B cell (primary cell): ENCODE results near the gene TRMT10A. TPM values are rescaled to one million over a fixed set of nuclear protein-coding genes. Genes with fewer than 3 reads are reported as not detected.

Experiments
- ATAC-seq: fragments of 200-7000 bp; cut with Tn5 transposase; one replicate; pipeline ENCODE4 v1.10.0; 2021; ENCODE audit warnings: low read depth, mild to moderate bottlenecking, moderate number of reproducible peaks, moderate library complexity
- CTCF ChIA-PET: fragments of 350-600 bp; sonication (Branson Sonifier 250); formaldehyde crosslinking; loops from one replicate; lab custom pipeline; 2021; ENCODE audit warnings: antibody characterized with exemption, inconsistent platforms; lab: Charles Lee
- POLR2A ChIA-PET: fragments of 350-600 bp; sonication (Branson Sonifier 250); formaldehyde crosslinking; loops from one replicate; lab custom pipeline; 2021; ENCODE audit warnings: antibody characterized with exemption; lab: Charles Lee
- DNase-seq: peaks from one replicate; pipeline ENCODE4 v3.0.0; 2013
- H2AFZ ChIP-seq: 2 replicates; pipeline ENCODE4 v1.6.1; 2012; ENCODE audit warnings: mild to moderate bottlenecking, low read depth, low read length; ENCODE audit not compliant: insufficient read depth, poor library complexity, severe bottlenecking
- H3K27ac ChIP-seq, 2 donors: 1 replicate in 1 of 2; 2 replicates in 1 of 2; pipeline ENCODE4 v1.5.1; 2012 to 2013; ENCODE audit warnings: low read length in 2 of 2, mild to moderate bottlenecking in 2 of 2, moderate library complexity in 1 of 2
- H3K27me3 ChIP-seq, 4 experiments: fragments of 200-600 bp in 1 of 4; sonication (generic) in 1 of 4; replicated peaks in 1 of 4; 1 replicate in 2 of 4; 2 replicates in 2 of 4; pipeline versions ENCODE4 v1.6.1 to v1.7.0; 2013 to 2016; ENCODE audit warnings: low read length in 3 of 4, mild to moderate bottlenecking in 2 of 4, mixed read lengths in 1 of 4, moderate library complexity in 1 of 4; ENCODE audit not compliant: insufficient read depth in 4 of 4, control insufficient read depth in 3 of 4; ENCODE audit errors: control extremely low read depth in 1 of 4
- H3K36me3 ChIP-seq, 2 experiments: replicated peaks in 1 of 2; 1 replicate in 1 of 2; 2 replicates in 1 of 2; pipeline versions ENCODE4 v1.6.1 to v1.7.1; 2013; ENCODE audit warnings: low read length in 1 of 2; ENCODE audit not compliant: insufficient read depth in 2 of 2, control insufficient read depth in 1 of 2; ENCODE audit errors: control extremely low read depth in 1 of 2, extremely low read depth in 1 of 2
- H3K4me1 ChIP-seq, 2 donors: fragments of 200-600 bp in 1 of 2; sonication (generic) in 1 of 2; 1 replicate in 1 of 2; 2 replicates in 1 of 2; pipeline versions ENCODE4 v1.5.1 to v1.6.1; 2013 to 2017; ENCODE audit warnings: low read length in 2 of 2; ENCODE audit not compliant: control insufficient read depth in 2 of 2, insufficient read depth in 2 of 2
- H3K4me2 ChIP-seq: replicated peaks from 2 replicates; pipeline ENCODE3; 2012; ENCODE audit warnings: mild to moderate bottlenecking, low read depth, low read length; ENCODE audit not compliant: poor library complexity, severe bottlenecking
- H3K4me3 ChIP-seq, 5 experiments: fragments of 200-600 bp in 1 of 5; sonication (generic) in 1 of 5; 1 replicate in 3 of 5; 2 replicates in 2 of 5; pipeline versions ENCODE4 v1.5.1 to v1.7.0; 2011 to 2016; ENCODE audit warnings: low read length in 4 of 5, mild to moderate bottlenecking in 4 of 5, low read depth in 2 of 5, control low read depth in 1 of 5, moderate library complexity in 1 of 5; ENCODE audit not compliant: insufficient read depth in 1 of 5; ENCODE audit errors: control extremely low read depth in 1 of 5, extremely low read depth in 1 of 5
- H3K79me2 ChIP-seq: fragments of 200-600 bp; sonication (generic); one replicate; pipeline ENCODE4 v1.6.0; 2016; ENCODE audit warnings: low read length; ENCODE audit not compliant: control insufficient read depth, insufficient read depth
- H3K9ac ChIP-seq: fragments of 200-600 bp; sonication (generic); 2 replicates; pipeline ENCODE4 v1.6.1; 2017; ENCODE audit warnings: mild to moderate bottlenecking, low read length, moderate library complexity
- H3K9me3 ChIP-seq, 3 donors: one replicate each; pipeline versions ENCODE4 v1.6.1 to v1.7.1; 2013; ENCODE audit warnings: low read length in 2 of 3; ENCODE audit not compliant: control insufficient read depth in 2 of 3, insufficient read depth in 1 of 3; ENCODE audit errors: control extremely low read depth in 1 of 3
- H4K20me1 ChIP-seq: 2 replicates; pipeline ENCODE4 v1.6.0; 2012; ENCODE audit warnings: mild to moderate bottlenecking, low read length; ENCODE audit not compliant: insufficient read depth, control insufficient read depth, poor library complexity, severe bottlenecking
- H3K27ac Mint-ChIP-seq: one replicate; pipeline ENCODE4 v1.8.0; 2021; ENCODE audit warnings: mixed read lengths
- H3K27me3 Mint-ChIP-seq: one replicate; pipeline ENCODE4 v1.8.0; 2021; ENCODE audit warnings: mixed read lengths
- H3K4me1 Mint-ChIP-seq: one replicate; pipeline ENCODE4 v1.8.0; 2021; ENCODE audit warnings: mixed read lengths
- H3K4me3 Mint-ChIP-seq: one replicate; pipeline ENCODE4 v1.8.0; 2021; ENCODE audit warnings: mixed read lengths
- H3K9me3 Mint-ChIP-seq: one replicate; pipeline ENCODE4 v1.8.0; 2022; ENCODE audit warnings: mixed read lengths; ENCODE audit not compliant: insufficient read depth
- EZH2 ChIP-seq: IDR thresholded peaks from 2 replicates; pipeline ENCODE4 v1.6.1; 2012; ENCODE audit warnings: borderline replicate concordance, low read depth, mild to moderate bottlenecking, moderate library complexity, low read length; ENCODE audit not compliant: insufficient read depth, poor library complexity, severe bottlenecking
- WGBS: methylation state at CpG from one replicate; pipeline ENCODE4 v1.1.5; 2013; ENCODE audit warnings: missing lambda C conversion rate; ENCODE audit not compliant: insufficient coverage; 5-methylcytosine and 5-hydroxymethylcytosine counted together
- intact Hi-C: fragments of 100-400 bp; cut with micrococcal nuclease; formaldehyde crosslinking; loops from one replicate; pipeline ENCODE4 v1.10.0; 2022
- polyA plus RNA-seq: library from polyadenylated mRNA; depleted of rRNA; stranded (reverse); fragments of >200 nt; gene quantifications from 2 replicates; pipeline ENCODE4 v1.2.3, GENCODE V29; 2012
- total RNA-seq, 2 donors: library from RNA; stranded (reverse); fragments of 120-200 nt in 1 of 2; gene quantifications; 1 replicate in 1 of 2; 2 replicates in 1 of 2; pipeline versions ENCODE4 v1.2.3 to v1.2.4, GENCODE V29; 2013 to 2022
- TF ChIP-seq, protein P1 (sequence below): fragments of 200-600 bp; IDR thresholded peaks from one replicate; pipeline ENCODE4 v1.8.0; 2022; ENCODE audit warnings: antibody characterized with exemption, mild to moderate bottlenecking

TRMT10A gene
- total and polyA plus RNA-seq, 2 donors (not counting 1 experiment from before 2014, with no cell fraction given) = 1.4 to 5.5 TPM

GRCh38 chr4:99507762-99508161, 56.1 kb downstream of the TRMT10A start:
- Histone ChIP-seq H3K36me3 (no peaks in the 10 kb centered on the region), H3K9me3 (peaks cover 0 to 5% (median 0%) of the 10 kb centered on the region in 3 donors), H4K20me1 (no peaks in the 10 kb centered on the region), H3K4me1 (no peaks in the 10 kb centered on the region), H3K27me3 (peaks cover 0 to 5% (median 0%) of the 10 kb centered on the region in 4 experiments), H3K9ac (no peak overlapping the region), H3K27ac (no peak overlapping the region), H3K4me3 (no peak overlapping the region), H3K4me2 (no peak overlapping the region), H3K79me2 (no peaks in the 10 kb centered on the region), H2AFZ (no peak overlapping the region)
- POLR2A ChIA-PET = no interaction called here
- no peak for TF ChIP-seq EZH2
- TF ChIP-seq, protein P1, sequence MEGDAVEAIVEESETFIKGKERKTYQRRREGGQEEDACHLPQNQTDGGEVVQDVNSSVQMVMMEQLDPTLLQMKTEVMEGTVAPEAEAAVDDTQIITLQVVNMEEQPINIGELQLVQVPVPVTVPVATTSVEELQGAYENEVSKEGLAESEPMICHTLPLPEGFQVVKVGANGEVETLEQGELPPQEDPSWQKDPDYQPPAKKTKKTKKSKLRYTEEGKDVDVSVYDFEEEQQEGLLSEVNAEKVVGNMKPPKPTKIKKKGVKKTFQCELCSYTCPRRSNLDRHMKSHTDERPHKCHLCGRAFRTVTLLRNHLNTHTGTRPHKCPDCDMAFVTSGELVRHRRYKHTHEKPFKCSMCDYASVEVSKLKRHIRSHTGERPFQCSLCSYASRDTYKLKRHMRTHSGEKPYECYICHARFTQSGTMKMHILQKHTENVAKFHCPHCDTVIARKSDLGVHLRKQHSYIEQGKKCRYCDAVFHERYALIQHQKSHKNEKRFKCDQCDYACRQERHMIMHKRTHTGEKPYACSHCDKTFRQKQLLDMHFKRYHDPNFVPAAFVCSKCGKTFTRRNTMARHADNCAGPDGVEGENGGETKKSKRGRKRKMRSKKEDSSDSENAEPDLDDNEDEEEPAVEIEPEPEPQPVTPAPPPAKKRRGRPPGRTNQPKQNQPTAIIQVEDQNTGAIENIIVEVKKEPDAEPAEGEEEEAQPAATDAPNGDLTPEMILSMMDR = no peak
- H3K4me1 Mint-ChIP-seq = no peaks in the 10 kb centered on the region
- no peaks in the 10 kb centered on the region for H3K9me3 Mint-ChIP-seq
- no peak for DNase-seq
- CTCF ChIA-PET = no interaction called here
- no peak for ATAC-seq
- H3K4me3 Mint-ChIP-seq = no peak overlapping the region
- H3K27me3 Mint-ChIP-seq = peaks cover 29% of the 10 kb centered on the region
- no peak overlapping the region for H3K27ac Mint-ChIP-seq
- intact Hi-C loops = no loop called here

DNA sequence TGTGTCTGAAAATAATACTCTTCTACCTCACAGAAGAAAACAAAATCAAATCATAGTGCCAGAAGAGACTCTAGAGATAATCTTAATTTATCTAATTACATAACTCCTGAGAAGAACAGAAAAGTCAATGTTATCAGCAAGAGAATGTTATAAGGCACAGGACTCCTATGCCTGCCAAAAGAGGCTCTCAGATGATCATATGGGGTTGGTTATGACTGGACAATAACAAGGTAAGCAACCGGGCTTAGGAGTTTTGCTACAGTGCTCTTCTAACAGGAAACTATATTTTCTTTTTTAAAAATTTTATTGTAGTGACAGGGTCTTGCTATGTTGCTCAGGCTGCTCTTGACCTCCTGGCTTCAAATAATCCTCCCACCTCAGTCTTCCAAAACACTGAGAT, 56.5 kb downstream of the TRMT10A start:
- no peaks in the 10 kb centered on the region for H3K79me2 ChIP-seq
- POLR2A ChIA-PET = no interaction called here
- TF ChIP-seq, protein P1 = no peak
- no peak for TF ChIP-seq EZH2
- peaks cover 28% of the 10 kb centered on the region for H3K27me3 Mint-ChIP-seq
- H3K27ac Mint-ChIP-seq = no peak overlapping the region
- H3K9me3 ChIP-seq = peaks cover 0 to 5% (median 0%) of the 10 kb centered on the region in 3 donors
- no peaks in the 10 kb centered on the region for H3K4me1 ChIP-seq
- WGBS = no CpG with 5 or more reads among the region's 1 CpG
- H3K4me3 Mint-ChIP-seq = no peak overlapping the region
- no peaks in the 10 kb centered on the region for H3K4me1 Mint-ChIP-seq
- H3K27me3 ChIP-seq = peaks cover 0 to 5% (median 0%) of the 10 kb centered on the region in 4 experiments
- H3K36me3 ChIP-seq = no peaks in the 10 kb centered on the region
- H3K9ac ChIP-seq = no peak overlapping the region
- no peaks in the 10 kb centered on the region for H4K20me1 ChIP-seq
- CTCF ChIA-PET = no interaction called here
- DNase-seq (no peak), ATAC-seq (no peak)
- H3K9me3 Mint-ChIP-seq = no peaks in the 10 kb centered on the region
- H2AFZ ChIP-seq = no peak overlapping the region
- H3K27ac ChIP-seq = no peak overlapping the region
- no peak overlapping the region for H3K4me3 ChIP-seq
- no peak overlapping the region for H3K4me2 ChIP-seq
- intact Hi-C loops = no loop called here
